HG03139 (cell line): ENCODE data around the gene SEC16A.
A peak's percentile ranks its signal among the peaks of the same experiment; 100 is the strongest.

Experiments used
- ATAC-seq: cut with Tn5 transposase; IDR thresholded peaks from one replicate; pipeline ENCODE4 v1.9.1; 2021; ENCODE audit not compliant: unreplicated experiment

Gene SEC16A

DNA sequence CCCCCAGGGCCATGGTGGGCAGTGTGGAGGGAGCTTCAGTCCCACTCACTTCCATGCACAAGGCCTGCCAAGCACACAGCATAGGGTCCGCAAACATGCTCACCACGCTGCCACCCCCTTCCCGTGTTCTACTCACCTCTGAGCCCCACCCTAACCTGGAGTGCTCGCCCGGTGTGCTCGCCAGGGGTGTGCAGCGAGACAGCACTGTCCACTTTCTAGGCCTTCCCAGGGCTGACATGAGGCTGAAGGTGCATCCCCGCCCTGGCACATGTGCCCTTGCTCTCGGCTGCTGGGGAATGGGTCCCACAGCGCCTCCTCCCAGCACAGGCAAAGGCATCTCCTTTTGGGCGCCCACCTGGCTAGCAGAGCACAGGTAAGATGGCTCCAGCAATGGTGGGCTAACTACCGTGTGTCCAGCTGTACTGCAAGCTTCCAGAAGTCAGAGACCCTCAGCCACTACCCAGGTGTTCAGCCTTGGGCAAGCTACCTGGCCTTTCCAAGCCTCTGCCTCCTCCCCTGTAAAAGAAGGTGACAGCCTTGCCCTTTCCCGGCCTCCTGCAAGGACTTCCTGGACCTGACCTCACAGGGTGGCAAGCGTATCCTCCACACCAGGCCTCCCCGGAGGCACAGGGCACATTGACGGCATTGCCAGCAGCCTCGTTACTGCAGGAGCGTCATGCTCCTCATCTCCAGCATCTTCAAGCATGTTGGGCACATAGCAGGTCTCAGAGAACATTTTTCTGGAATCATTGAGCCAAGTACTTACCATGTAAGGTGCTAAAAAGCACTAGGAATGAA lies 4.2 kb upstream of the SEC16A start:
- no peak for ATAC-seq

DNA sequence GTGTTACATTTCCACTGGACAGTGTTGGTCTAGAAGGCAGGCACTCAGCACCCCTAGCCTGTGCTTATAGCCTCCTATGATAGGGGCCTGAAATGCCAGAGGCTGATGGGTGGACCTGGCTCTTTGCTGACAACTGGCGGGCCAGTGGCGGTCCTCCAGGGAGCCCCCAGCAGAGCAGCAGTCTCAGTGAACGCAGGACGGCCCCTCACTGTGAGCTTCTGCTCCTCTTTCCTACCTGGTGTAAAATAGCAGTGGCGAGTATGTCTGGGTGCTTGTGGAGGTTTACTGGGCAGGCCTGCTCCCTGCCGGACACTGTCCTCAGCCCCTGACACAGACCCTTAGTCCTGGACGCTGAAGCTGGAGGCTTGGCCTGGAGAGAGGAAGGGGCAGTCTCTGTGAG lies 3.3 kb upstream of the SEC16A start:
- ATAC-seq: no peak

DNA sequence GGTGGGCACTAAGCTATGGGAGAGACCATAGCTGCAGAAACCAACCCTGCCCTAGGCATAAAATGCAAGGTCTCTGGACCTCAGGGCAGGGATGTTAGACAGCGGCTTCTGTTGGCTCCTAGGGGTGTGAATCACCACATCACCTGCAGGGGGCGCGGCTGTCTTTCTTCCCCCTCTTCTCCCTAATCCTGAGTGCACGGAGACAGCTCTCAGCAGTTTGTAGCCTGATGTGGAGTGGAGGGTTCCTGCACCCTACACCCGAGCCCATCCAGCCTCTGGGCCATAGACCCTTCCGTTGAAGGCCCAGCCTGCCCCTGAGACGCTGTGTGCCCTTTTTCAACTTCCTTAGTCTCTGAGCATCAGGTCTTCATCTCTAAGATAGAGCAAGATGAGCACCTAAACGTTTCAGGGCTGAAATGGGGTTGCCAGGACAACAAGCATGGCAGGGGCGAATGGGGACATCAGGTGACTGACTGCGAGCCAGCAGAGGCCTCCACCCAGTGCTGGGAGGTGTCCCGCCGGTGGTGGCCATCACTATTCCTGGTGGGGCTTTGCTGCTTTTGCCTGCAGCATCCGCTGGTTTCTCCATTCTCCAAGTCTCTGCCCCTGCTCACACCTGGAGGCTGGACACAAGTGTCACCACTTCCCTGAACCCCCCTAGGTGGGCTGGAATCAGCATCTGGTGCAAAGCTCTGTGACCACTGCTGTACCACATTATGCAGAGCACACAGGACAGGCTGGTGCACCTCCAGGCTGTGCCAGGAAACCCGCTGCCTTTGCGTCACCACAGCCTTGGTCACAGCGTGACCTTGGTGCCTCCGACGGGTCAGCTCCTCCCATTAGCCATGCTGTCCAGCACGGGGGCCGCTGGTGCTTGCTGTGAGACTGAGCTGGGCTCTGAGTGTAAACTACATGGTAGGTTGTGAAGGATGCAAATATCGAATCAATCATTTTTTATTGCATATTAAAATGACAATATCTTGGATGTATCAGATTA lies 2.5 kb upstream of the SEC16A start:
- ATAC-seq: no peak

DNA sequence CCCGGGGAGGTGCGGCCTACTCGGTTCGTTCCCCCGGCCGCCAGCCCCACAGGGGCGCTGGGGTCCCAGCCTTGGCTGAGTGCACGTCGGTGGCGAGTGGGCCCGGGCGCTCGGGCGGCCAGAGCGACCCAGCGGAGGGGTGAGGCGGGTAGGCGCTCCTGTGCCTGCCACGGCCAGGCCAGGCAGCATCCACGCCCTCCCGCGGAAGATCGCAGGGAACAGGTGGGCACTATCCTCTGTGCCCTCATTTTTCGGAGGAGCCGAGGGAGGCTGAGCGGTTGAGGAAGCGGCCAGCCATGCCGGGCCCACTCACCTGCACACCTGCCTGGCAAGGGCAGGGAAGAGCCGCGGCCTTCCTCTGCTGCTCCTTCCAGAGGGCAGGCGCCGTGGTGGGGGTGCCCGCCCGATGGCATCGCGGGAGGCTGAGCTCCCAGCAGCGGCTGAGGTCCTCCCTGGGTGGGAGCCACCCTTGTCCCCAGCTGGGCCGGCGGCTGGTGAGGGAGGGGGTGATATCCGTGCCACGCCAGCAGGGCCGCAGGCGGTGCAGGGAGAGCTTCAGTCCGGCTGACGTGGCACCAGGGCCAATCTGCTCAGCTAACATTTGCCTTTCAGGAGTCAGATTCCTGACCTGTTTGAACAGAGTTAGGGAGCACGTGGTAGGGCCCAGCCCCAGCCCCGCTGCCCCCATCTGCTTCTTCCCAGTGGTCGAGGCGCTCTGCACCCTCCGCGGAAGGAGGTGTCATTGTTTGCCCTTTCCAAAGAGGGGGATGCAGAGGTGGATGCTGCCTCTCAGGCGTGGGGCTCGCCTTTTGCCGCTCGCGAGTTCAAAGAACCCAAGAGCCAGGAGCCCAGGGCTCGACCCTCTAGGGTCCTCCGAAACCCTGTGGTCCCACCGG lies 1.6 kb upstream of the SEC16A start:
- no peak for ATAC-seq

GRCh38 chr9:136483589-136484152 lies 831 bp upstream of the SEC16A start:
- peak; percentile 47 for ATAC-seq

GRCh38 chr9:136482046-136482792 lies 621 bp downstream of the SEC16A start:
- ATAC-seq: peak; percentile 3

GRCh38 chr9:136481558-136481957 lies 1.3 kb downstream of the SEC16A start:
- ATAC-seq: no peak

GRCh38 chr9:136476369-136477150 lies 6.3 kb downstream of the SEC16A start:
- no peak for ATAC-seq

- no peak for ATAC-seq
Measured at GRCh38 chr9:136474974-136475865, 7.6 kb downstream of the SEC16A start.

- ATAC-seq: no peak
Measured at GRCh38 chr9:136474021-136474640, 8.7 kb downstream of the SEC16A start.

DNA sequence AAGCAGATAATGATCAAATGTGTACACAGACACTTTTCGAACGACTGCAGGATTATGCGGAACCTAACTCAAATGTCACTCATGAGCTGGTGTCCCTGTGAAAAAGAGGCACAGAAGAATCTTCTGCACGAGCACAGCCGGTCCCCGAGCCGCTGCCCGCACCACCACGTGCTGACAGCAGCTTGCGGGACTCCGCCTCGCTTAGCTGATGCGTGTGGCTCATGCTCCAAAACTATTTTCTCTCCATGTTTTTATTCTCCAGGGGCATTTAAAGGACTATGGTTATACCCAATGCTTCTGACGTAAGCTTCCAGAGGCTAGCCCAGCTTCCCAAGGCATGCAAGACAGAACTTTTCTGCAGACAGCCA lies 9.5 kb downstream of the SEC16A start:
- ATAC-seq: no peak

- no peak for ATAC-seq
Measured at GRCh38 chr9:136472640-136473353, 10.0 kb downstream of the SEC16A start.

DNA sequence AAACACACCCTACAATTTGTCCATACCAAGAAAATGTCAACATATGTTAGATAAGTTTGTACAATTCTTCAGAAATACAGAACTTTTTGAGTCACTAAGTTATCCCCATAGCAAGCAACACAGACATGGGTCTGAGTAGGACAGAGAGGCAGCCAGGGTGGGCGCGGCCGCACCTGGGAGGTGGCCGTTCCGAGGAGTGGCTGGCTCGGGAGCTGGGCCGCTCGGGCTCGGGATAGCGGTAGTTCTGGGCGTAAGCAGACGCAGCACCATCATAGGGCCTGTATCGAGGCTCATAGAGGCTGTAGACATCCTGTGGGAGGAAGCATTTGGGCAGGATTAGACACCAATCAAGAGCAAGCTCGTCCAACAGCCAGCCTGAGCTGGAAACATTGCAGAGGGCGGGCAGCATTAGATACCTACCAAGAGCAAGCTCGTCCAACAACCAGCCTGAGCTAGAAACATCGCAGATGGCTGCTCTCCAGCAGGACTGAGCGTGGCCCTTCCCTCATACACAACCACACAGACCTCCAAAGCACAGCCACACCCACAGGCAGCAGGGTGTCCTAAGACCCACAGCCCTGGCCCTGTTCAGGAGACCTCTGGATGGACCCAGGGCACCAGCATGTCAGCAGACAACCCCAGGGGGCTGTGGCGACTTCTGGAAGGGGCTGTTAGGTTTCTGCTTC lies 10.9 kb downstream of the SEC16A start:
- no peak for ATAC-seq

DNA sequence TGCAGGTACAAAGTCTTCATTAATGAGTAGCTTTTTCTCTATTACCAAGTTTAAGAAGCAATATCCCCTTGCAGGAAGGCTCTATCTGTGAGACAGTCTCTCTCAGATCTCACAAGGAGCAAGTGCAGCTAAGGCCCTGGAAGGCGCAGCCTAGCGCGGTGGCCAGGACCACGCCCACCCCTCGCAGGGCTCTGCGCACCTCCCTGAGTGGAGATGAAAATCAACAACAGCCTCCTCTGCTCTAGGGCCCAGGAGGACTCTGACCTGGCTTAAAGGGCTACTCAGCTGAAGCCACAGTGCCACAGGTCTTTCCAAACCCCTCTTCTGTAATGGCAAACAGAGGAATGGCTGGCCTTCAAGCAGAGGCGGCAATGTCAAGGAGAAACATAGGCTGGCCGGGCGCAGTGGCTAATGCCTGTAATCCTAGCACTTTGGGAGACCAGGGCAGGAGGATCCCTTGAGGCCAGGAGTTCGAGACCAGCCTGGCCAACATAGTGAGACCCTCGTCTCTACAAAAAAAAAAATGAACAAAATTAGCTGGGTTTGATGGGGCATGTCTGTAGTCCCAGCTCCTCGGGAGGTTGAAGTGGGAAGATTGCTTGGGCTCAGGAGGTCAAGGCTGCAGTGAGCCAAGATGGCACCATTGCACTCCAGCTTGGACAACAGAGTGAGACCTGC lies 11.9 kb downstream of the SEC16A start:
- ATAC-seq: no peak

DNA sequence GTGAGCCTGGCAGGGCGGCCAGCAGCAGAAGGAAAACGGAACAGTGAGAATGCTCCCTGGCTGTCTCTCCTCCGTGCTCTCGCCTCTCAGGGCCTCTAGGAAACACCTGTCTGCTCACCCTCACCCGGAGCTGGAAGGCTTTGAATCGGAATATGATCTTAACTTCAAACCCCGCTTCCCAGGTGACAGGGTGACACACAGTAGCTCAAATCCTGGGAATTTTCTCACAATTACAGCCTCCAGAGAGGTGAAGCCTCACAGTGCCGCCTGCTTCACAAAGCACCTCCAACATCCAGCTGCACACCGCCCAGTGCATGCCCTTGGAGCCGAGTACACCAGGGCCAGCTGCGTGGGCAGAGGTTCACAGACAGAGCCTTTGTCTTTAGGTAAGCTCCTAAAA lies 12.5 kb downstream of the SEC16A start:
- no peak for ATAC-seq

DNA sequence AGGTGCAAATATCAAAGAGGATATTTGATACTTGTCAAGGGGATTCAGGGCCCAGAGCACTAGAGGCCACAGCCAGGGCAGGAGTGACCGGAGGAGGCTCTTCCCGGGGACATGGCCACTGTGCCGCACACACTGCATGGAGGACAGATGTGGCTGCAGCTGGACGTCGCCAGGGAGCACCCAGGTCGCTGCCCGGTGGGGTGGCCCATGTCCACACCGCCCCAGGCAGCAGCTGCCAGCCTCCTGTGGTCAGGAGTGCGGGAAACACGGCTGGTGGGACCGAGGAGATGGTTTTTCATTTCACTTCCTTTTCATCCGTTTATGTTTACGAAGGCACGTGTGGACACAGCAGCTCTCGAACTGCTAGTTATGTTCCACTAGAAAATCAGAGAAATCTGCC lies 15.1 kb downstream of the SEC16A start:
- no peak for ATAC-seq
